Neural progenitor cell (in vitro differentiated cells): ENCODE results near the gene UBE2V1.

ENCODE experiments used
- EZH2 ChIP-seq: fragments of 200-600 bp; sonication (generic); IDR thresholded peaks from 2 replicates; pipeline ENCODE4 v1.6.1; 2017; ENCODE audit warnings: antibody characterized with exemption, mild to moderate bottlenecking, moderate library complexity
- EZH2phosphoT487 ChIP-seq: fragments of 200-600 bp; sonication (generic); IDR thresholded peaks from 2 replicates; pipeline ENCODE4 v1.6.1; 2017; ENCODE audit warnings: antibody characterized with exemption
- TF ChIP-seq, protein P1 (sequence below): fragments of 200-600 bp; sonication (generic); IDR thresholded peaks from 2 replicates; pipeline ENCODE4 v1.5.1; 2017; ENCODE audit warnings: antibody characterized with exemption, mild to moderate bottlenecking

DNA sequence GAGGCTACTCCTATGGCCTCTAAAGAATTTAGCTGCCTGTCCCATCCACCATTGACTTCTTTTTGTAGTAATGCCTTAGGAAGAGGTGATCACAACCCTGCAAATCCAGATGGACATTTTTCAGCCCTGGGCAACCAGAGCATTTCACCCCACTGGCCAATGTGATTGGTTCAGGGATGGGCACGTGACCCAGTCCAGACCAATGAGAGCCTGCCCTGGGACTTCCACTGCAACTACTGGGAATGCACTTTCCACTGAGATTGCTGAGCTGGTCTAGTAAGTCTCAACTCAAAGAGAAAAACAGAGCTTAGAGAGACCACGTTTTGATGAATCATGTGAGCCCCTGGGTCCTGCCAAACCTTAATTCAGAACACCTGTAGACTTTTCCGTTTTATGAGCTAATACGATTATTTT lies 8.9 kb upstream of the UBE2V1 start:
- TF ChIP-seq, protein P1, sequence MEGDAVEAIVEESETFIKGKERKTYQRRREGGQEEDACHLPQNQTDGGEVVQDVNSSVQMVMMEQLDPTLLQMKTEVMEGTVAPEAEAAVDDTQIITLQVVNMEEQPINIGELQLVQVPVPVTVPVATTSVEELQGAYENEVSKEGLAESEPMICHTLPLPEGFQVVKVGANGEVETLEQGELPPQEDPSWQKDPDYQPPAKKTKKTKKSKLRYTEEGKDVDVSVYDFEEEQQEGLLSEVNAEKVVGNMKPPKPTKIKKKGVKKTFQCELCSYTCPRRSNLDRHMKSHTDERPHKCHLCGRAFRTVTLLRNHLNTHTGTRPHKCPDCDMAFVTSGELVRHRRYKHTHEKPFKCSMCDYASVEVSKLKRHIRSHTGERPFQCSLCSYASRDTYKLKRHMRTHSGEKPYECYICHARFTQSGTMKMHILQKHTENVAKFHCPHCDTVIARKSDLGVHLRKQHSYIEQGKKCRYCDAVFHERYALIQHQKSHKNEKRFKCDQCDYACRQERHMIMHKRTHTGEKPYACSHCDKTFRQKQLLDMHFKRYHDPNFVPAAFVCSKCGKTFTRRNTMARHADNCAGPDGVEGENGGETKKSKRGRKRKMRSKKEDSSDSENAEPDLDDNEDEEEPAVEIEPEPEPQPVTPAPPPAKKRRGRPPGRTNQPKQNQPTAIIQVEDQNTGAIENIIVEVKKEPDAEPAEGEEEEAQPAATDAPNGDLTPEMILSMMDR = no peak
- TF ChIP-seq EZH2 (no peak), EZH2phosphoT487 (no peak)
